Activated CD8-positive, alpha-beta memory T cell treated with anti-CD3 and anti-CD28 coated beads for 48 hours (primary cell): ENCODE results near the gene ATAD3B.

Source experiments
- DNase-seq, 3 experiments: peaks; one replicate each; pipeline ENCODE4 v3.0.0-alpha.2; 2020; ENCODE audit warnings: low read depth in 2 of 3, low spot score in 2 of 3

Gene ATAD3B

DNA sequence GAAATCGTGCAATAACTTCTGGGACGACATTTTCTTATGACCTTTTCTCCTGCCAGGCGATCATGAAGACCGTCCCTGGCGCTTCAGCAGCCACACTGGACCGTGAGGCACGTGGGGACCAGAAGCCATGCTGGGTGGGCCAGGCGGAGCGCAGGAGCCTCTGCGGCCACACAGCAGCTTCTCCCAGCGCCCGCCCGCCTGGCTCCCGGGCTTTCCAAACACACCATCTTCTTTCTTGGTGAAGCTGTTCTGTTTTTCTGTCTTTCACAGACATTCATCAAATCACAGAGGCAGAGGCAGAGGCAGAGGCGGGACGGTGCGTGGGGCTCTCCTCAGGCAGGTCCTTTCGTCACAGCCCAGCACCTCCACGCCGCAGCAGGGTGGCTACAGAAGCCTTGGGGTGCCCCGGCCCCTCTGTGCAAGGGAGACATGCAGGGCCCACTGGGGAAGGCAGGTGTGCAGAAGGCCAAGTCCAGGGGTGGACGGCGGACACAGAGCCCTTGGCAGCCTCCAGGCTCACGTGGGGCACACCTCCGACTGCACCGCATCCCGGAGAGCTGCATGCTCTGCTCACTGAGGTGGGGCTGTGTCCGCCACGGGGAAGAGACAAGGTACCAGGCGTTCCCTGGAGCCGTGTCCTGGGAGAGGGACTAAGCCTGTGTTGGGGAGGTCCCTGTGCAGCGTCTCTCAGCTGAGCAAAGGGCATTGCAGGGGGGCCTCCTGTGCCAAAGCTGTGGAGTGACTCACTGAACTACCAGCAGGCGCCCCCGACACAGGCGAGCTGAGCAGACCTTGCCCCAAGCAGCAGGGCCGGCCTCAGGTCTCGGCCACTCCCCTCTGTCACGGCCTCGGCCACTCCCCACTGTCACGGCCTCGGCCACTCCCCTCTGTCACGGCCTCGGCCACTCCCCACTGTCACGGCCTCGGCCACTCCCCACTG is 71.5 kb downstream of the ATAD3B start:
- no peak for DNase-seq

DNA sequence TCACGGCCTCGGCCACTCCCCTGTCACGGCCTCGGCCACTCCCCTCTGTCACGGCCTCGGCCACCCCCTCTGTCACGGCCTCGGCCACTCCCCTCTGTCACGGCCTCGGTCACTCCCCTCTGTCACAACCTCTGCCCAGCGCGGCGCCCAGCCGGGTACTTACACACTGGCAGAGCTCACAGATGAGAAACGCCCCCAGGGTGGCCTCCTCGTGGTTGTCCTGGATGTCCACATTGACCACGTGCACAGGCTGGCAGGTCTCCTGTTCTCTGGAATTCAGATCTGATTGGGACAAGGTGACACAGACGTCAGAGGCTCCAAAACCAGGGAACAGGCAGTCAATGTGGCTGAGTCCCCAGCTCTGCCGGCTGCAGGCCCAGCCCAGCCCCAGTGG is 72.1 kb downstream of the ATAD3B start:
- DNase-seq, result no peak

DNA sequence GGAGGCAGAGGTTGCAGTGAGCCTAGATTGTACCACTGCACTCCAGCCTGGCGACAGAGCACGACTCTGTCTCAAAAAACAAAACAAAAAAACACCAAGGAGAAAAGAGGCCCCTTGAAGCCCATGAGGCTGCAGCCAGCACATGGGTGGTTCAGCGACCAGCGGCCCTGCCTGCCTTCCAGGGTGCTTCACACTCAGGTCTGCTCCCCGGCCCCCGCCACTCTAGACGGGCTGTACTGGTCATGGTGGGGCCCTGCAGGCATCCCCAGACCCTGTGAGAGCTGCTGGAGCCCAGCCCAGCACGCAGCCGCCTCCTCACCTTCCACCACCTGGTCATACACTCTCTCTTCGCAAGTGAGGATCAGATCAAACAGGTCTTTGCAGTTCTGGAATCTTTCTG is 73.0 kb downstream of the ATAD3B start:
- no peak for DNase-seq
